SK-N-MC (cell line): ENCODE measurements around the gene CIT.

Experiments used
- DNase-seq: peaks from one replicate; pipeline ENCODE4 v3.0.0-alpha.2; 2011; ENCODE audit warnings: low read depth, low spot score
- H3K27ac ChIP-seq: fragments of 200-600 bp; sonication (generic); 2 replicates; pipeline ENCODE4 v1.5.1; 2016; ENCODE audit warnings: mixed run types
- H3K36me3 ChIP-seq: fragments of 200-600 bp; sonication (generic); 2 replicates; pipeline ENCODE4 v1.6.1; 2017; ENCODE audit warnings: antibody characterized with exemption, low read length, mixed read lengths; ENCODE audit not compliant: insufficient read depth
- H3K4me3 ChIP-seq: fragments of 200-600 bp; sonication (generic); 2 replicates; pipeline ENCODE4 v1.5.1; 2016
- H3K9ac ChIP-seq: fragments of 200-600 bp; sonication (generic); 2 replicates; pipeline ENCODE4 v1.8.0; 2017; ENCODE audit warnings: mixed run types, mixed read lengths; ENCODE audit not compliant: insufficient read length
- H3K9me3 ChIP-seq: fragments of 200-600 bp; sonication (generic); 2 replicates; pipeline ENCODE4 v1.6.1; 2017; ENCODE audit warnings: low read depth, mild to moderate bottlenecking, antibody characterized with exemption, low read length, moderate library complexity, mixed read lengths
- EZH2 ChIP-seq: fragments of 200-600 bp; sonication (generic); IDR thresholded peaks from one replicate; pipeline ENCODE4 v1.6.1; 2017; ENCODE audit warnings: antibody characterized with exemption
- FOXP2 ChIP-seq: optimal IDR thresholded peaks from 2 replicates; pipeline ENCODE3; 2011; ENCODE audit warnings: mild to moderate bottlenecking, moderate library complexity; ENCODE audit not compliant: insufficient read depth; ENCODE audit errors: extremely low read length, control extremely low read depth
- POLR2AphosphoS5 ChIP-seq: IDR thresholded peaks from 2 replicates; pipeline ENCODE4 v1.6.1; 2012; ENCODE audit warnings: mild to moderate bottlenecking, low read depth, low read length, borderline replicate concordance

The CIT gene

DNA sequence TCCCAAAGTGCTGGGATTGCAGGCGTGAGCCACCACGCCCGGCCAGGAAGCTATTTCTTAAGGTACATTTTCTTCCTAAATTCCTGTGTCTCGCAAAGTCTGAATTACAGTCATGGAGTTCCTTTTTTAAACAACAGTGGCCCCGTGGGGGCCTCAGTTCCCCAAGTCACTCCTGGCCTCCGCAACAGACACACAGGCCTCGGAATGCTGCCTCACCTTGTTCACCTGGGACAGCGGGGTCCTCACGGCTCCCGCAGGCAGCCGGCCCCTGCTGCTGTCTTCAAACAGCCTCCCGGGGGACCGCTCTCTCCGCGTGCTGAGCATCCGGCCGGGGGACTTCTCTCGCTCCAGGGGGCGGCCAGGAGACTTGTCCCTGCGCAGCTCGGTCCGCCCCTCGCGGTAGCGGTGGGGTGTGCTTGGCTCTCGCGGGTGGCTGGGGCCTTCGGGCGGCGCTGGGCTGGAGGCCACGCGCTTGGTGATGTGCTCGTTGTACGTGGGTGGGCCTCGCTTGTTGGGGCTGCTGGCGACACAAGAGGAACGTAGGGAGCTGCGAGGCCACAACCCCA is 187.1 kb downstream of the CIT start:
- H3K4me3 ChIP-seq: no peak overlapping the region
- TF ChIP-seq FOXP2 (no peak), POLR2AphosphoS5 (no peak)
- H3K9me3 ChIP-seq: no peaks in the 10 kb centered on the region
- peaks cover 10% of the 10 kb centered on the region; the same call in 1 of the 2 replicates for H3K36me3 ChIP-seq
- H3K27ac ChIP-seq: no peak overlapping the region
- DNase-seq: no peak
- no peak overlapping the region for H3K9ac ChIP-seq

DNA sequence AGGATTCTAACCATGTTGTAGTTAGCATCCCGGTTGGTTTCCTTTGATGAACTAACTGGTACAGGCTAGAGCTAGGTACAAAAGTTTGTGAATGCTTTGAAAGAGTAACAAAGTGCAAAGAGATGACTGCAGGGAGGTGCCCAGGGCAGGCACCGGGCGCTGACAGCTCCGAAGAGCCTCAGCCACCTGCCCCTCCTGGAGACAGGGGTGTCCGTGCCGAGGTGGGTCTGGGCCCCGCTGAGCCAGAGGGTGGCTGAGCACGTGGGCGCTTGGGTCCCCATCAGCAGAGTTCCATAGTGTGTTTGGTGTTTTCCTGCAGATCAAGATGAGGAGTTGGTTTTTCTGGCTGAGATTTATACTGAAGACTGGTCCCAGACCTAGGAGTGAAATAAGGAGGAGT is 189.2 kb downstream of the CIT start:
- no peak for DNase-seq
- no peak overlapping the region for H3K9ac ChIP-seq
- no peak overlapping the region for H3K4me3 ChIP-seq
- TF ChIP-seq EZH2 (no peak), FOXP2 (no peak)
- peaks cover 10% of the 10 kb centered on the region; the same call in 1 of the 2 replicates for H3K36me3 ChIP-seq
- H3K9me3 ChIP-seq: no peaks in the 10 kb centered on the region
- H3K27ac ChIP-seq: no peak overlapping the region

DNA sequence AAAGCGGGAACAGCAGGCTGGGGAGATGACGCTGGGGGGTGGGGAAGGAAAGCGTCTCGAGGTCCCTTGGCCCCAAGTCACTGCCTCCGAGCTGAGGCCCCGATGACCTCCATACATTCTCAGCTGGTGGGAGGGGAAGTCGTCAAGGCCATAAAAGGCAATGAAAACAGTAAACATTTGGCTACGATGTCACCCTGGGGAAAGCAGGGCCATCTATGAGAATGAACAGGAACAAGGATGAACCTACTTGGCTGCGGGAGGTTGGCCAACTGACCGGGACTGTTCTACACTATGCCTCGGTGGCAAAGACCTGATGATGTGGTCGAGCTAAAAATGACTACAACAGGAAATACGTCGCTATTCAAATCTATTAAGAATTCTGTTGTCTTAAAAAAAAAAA is 189.7 kb downstream of the CIT start:
- H3K9me3 ChIP-seq: no peaks in the 10 kb centered on the region
- no peak overlapping the region for H3K9ac ChIP-seq
- H3K4me3 ChIP-seq: no peak overlapping the region
- no peak overlapping the region for H3K27ac ChIP-seq
- TF ChIP-seq FOXP2 (no peak), EZH2 (no peak), POLR2AphosphoS5 (no peak)
- DNase-seq: no peak
- H3K36me3 ChIP-seq: peaks cover 10% of the 10 kb centered on the region; the same call in 1 of the 2 replicates

DNA sequence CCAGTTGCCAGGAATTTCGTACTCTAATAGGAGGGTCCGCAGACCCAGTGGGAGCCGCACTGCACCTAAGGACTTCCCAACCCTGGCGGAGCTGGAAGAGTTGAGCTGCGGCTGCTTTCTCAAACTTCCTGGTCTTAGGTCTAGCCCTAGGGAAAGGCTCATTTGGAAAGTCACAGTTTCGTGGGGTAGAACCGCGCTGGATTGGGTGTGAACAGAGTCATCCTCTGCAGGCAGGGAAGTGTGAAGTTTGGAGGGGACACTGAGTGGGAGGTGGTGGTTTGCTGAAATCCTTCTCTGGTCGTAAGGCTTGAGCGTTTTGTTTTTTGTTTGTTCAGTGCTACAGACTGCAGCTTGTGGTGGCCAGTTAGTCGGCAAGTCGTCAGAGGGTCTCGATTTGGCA is 190.3 kb downstream of the CIT start:
- no peak for TF ChIP-seq EZH2
- TF ChIP-seq POLR2AphosphoS5: no peak
- no peak for TF ChIP-seq FOXP2
- Histone ChIP-seq H3K9me3 (no peaks in the 10 kb centered on the region), H3K4me3 (no peak overlapping the region), H3K27ac (no peak overlapping the region), H3K36me3 (peaks cover 10% of the 10 kb centered on the region; the same call in 1 of the 2 replicates), H3K9ac (no peak overlapping the region)
- DNase-seq: no peak

DNA sequence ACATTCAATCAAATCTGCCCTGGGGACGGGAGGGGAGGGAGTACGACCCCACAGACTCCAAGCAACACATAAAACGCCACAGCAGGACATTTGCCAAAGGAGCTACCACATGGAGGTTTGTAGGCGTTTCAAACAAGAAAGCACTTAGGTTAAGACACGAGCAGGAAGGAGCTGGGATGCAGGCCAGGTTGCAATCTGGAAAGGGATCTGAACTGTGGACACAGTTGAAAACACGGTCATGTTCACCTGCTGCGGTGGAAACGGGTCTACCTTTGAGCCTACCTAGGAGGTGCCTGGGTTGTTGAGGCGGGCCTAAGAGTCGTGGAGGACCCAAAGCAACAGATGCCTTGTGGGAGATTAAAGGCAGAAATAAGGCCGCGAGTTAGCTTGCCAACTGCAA is 190.8 kb downstream of the CIT start:
- TF ChIP-seq FOXP2: no peak
- no peak for TF ChIP-seq EZH2
- Histone ChIP-seq H3K36me3 (peaks cover 13% of the 10 kb centered on the region; the same call in 1 of the 2 replicates), H3K9me3 (no peaks in the 10 kb centered on the region), H3K9ac (no peak overlapping the region), H3K4me3 (no peak overlapping the region), H3K27ac (no peak overlapping the region)
- DNase-seq: no peak

GRCh38 chr12:119685375-119685774 is 191.7 kb downstream of the CIT start:
- H3K27ac ChIP-seq: no peak overlapping the region
- H3K36me3 ChIP-seq: peaks cover 22% of the 10 kb centered on the region; the same call in 1 of the 2 replicates
- no peak overlapping the region for H3K9ac ChIP-seq
- TF ChIP-seq EZH2: no peak
- TF ChIP-seq POLR2AphosphoS5: no peak
- no peak for TF ChIP-seq FOXP2
- H3K9me3 ChIP-seq: no peaks in the 10 kb centered on the region
- H3K4me3 ChIP-seq: no peak overlapping the region
- no peak for DNase-seq

GRCh38 chr12:119684711-119685369 is 192.3 kb downstream of the CIT start:
- H3K9ac ChIP-seq: no peak overlapping the region
- no peak for DNase-seq
- H3K4me3 ChIP-seq: no peak overlapping the region
- TF ChIP-seq EZH2: no peak
- H3K36me3 ChIP-seq: peaks cover 27% of the 10 kb centered on the region; the same call in 1 of the 2 replicates
- no peak overlapping the region for H3K27ac ChIP-seq
- no peaks in the 10 kb centered on the region for H3K9me3 ChIP-seq

DNA sequence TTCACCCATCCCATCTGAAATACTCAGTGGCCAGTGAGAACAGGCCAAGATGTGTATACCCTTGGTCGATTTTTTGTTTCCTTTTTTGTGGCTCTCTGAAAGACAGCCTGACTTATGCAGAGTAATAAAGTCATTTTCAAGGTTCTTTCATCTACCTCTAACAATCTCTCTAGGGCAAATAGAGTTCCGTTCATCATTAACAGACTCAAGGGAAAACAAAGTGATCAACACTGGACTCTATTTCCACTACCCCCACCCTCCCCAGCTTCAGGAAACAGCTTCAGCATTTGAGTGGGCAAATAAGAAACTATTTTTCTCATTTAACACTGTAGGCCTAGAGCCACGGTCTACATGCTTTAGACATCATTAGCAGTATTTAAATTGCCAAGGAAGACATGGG is 193.3 kb downstream of the CIT start:
- no peaks in the 10 kb centered on the region for H3K9me3 ChIP-seq
- peaks cover 38% of the 10 kb centered on the region for H3K36me3 ChIP-seq
- no peak overlapping the region for H3K4me3 ChIP-seq
- no peak overlapping the region for H3K9ac ChIP-seq
- DNase-seq: no peak
- no peak overlapping the region for H3K27ac ChIP-seq
- TF ChIP-seq FOXP2: no peak
- no peak for TF ChIP-seq POLR2AphosphoS5
- no peak for TF ChIP-seq EZH2

DNA sequence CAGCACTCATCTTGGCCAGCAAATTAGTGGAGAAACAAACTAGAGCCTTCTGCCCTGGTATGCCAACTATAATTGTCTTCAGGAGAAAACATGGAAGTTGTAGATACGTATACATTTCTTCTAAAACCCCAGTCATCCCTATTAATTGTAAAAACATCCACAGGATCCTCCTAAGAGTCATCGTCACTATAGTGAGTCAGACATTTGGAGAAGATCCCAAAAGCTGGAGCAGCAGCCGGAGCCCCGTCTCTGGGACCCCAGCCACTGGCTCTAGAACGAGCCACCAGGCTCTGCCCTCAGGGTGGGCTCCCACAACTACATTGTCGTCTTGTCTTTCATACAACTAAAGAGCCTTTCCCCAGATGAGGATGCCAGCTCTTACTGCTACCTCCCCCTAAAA is 193.7 kb downstream of the CIT start:
- TF ChIP-seq POLR2AphosphoS5 (no peak), FOXP2 (no peak), EZH2 (no peak)
- Histone ChIP-seq H3K9ac (no peak overlapping the region), H3K27ac (no peak overlapping the region), H3K36me3 (peaks cover 42% of the 10 kb centered on the region), H3K4me3 (no peak overlapping the region), H3K9me3 (no peaks in the 10 kb centered on the region)
- DNase-seq: no peak

- no peak overlapping the region for H3K4me3 ChIP-seq
- peaks cover 44% of the 10 kb centered on the region for H3K36me3 ChIP-seq
- no peak overlapping the region for H3K9ac ChIP-seq
- TF ChIP-seq POLR2AphosphoS5 (no peak), EZH2 (no peak), FOXP2 (no peak)
- no peak overlapping the region for H3K27ac ChIP-seq
- DNase-seq: no peak
- H3K9me3 ChIP-seq: no peaks in the 10 kb centered on the region
Observed at GRCh38 chr12:119682639-119683252, 194.4 kb downstream of the CIT start.
